Measurements from ENCODE around the gene ACO2. TPM values are rescaled to one million over a fixed set of nuclear protein-coding genes. Genes with fewer than 3 reads are reported as not detected.

The ACO2 gene
- total RNA-seq, 1 experiment from 2014 or later, result 90.5 TPM

- no TSS peak for BruUV-seq (replicated peaks)
- ChIA-PET POLR2A (no interaction called here), CTCF (no interaction called here)
- no peaks in the 10 kb centered on the region for H3K27me3 Mint-ChIP-seq (ENCODE audit: insufficient read depth, unreplicated experiment)
- Histone ChIP-seq H3K9me3 (no peaks in the 10 kb centered on the region), H3K4me3 (ENCODE audit: low read depth, low read length) (no peak overlapping the region), H3K4me1 (peaks cover 19% of the 10 kb centered on the region), H3K27me3 (replicated peaks; ENCODE audit: control insufficient read depth, insufficient read depth, low read length) (no peaks in the 10 kb centered on the region), H3K36me3 (ENCODE audit: control insufficient read depth, insufficient read depth, low read length) (no peaks in the 10 kb centered on the region)
- peaks cover 6% of the 10 kb centered on the region for H3K36me3 Mint-ChIP-seq (ENCODE audit: insufficient read depth, unreplicated experiment)
- H3K4me1 Mint-ChIP-seq (ENCODE audit: low read depth, unreplicated experiment), result peaks cover 21% of the 10 kb centered on the region
- H3K27ac Mint-ChIP-seq (ENCODE audit: unreplicated experiment), result peak overlapping the region; percentile 30
- TF ChIP-seq CTCF (IDR thresholded peaks at IDR 0.05; ENCODE audit: insufficient read depth in 1 of 2, low read depth in 1 of 2, low read length in 1 of 2, severe bottlenecking in 1 of 2, unreplicated experiment in 1 of 2), result no peak
- no peak overlapping the region for H3K4me3 Mint-ChIP-seq (ENCODE audit: unreplicated experiment)
- DNase-seq, result no peak
- H3K9me3 Mint-ChIP-seq (ENCODE audit: unreplicated experiment), result no peaks in the 10 kb centered on the region
- intact Hi-C loops (cut with micrococcal nuclease; ENCODE audit: unreplicated experiment), result no loop called here
These were observed 79.9 kb downstream of the ACO2 start for GRCh38 chr22:41548830-41549211.

GRCh38 chr22:41550952-41551491 lies 82.1 kb downstream of the ACO2 start:
- Mint-ChIP-seq H3K27me3 (ENCODE audit: insufficient read depth, unreplicated experiment) (no peaks in the 10 kb centered on the region), H3K36me3 (ENCODE audit: insufficient read depth, unreplicated experiment) (no peaks in the 10 kb centered on the region), H3K4me3 (ENCODE audit: unreplicated experiment) (no peak overlapping the region), H3K9me3 (ENCODE audit: unreplicated experiment) (no peaks in the 10 kb centered on the region), H3K27ac (ENCODE audit: unreplicated experiment) (no peak overlapping the region), H3K4me1 (ENCODE audit: low read depth, unreplicated experiment) (peaks cover 15% of the 10 kb centered on the region)
- ChIA-PET CTCF (interaction anchor here (0.6 kb wide), 2 partner anchors 27 to 307 kb away, joined by 3 read pairs; no protein-coding TSS in a partner anchor), POLR2A (interaction anchor here (0.6 to 1.4 kb wide), 2 partner anchors 39 to 104 kb away, joined by 3 to 11 read pairs; partner anchors contain the start of gene PMM1)
- TF ChIP-seq CTCF (IDR thresholded peaks at IDR 0.05; ENCODE audit: insufficient read depth in 1 of 2, low read depth in 1 of 2, low read length in 1 of 2, severe bottlenecking in 1 of 2, unreplicated experiment in 1 of 2), result no peak
- DNase-seq, result no peak
- no peak overlapping the region for H3K4me3 ChIP-seq (ENCODE audit: low read depth, low read length)
- H3K36me3 ChIP-seq (ENCODE audit: control insufficient read depth, insufficient read depth, low read length), result no peaks in the 10 kb centered on the region
- no TSS peak for BruUV-seq (replicated peaks)
- H3K4me1 ChIP-seq, result peaks cover 15% of the 10 kb centered on the region
- no peaks in the 10 kb centered on the region for H3K9me3 ChIP-seq
- intact Hi-C loops (cut with micrococcal nuclease; ENCODE audit: unreplicated experiment), result no loop called here
- H3K27me3 ChIP-seq (replicated peaks; ENCODE audit: control insufficient read depth, insufficient read depth, low read length), result no peaks in the 10 kb centered on the region

- Histone ChIP-seq H3K36me3 (ENCODE audit: control insufficient read depth, insufficient read depth, low read length) (no peaks in the 10 kb centered on the region), H3K27me3 (replicated peaks; ENCODE audit: control insufficient read depth, insufficient read depth, low read length) (no peaks in the 10 kb centered on the region), H3K4me3 (ENCODE audit: low read depth, low read length) (no peak overlapping the region), H3K4me1 (peaks cover 15% of the 10 kb centered on the region), H3K9me3 (no peaks in the 10 kb centered on the region)
- intact Hi-C loops (cut with micrococcal nuclease; ENCODE audit: unreplicated experiment), result no loop called here
- ChIA-PET POLR2A (interaction anchor here (0.6 to 1.4 kb wide), 2 partner anchors 38 to 71 kb away, joined by 3 to 8 read pairs; partner anchors contain the start of gene PMM1), CTCF (interaction anchor here (0.8 kb wide), 1 partner anchor 146 kb away, joined by 8 read pairs; no protein-coding TSS in a partner anchor)
- H3K27me3 Mint-ChIP-seq (ENCODE audit: insufficient read depth, unreplicated experiment), result no peaks in the 10 kb centered on the region
- no peaks in the 10 kb centered on the region for H3K36me3 Mint-ChIP-seq (ENCODE audit: insufficient read depth, unreplicated experiment)
- H3K9me3 Mint-ChIP-seq (ENCODE audit: unreplicated experiment), result no peaks in the 10 kb centered on the region
- DNase-seq, result no peak
- H3K4me1 Mint-ChIP-seq (ENCODE audit: low read depth, unreplicated experiment), result peaks cover 15% of the 10 kb centered on the region
- no peak overlapping the region for H3K4me3 Mint-ChIP-seq (ENCODE audit: unreplicated experiment)
- BruUV-seq (replicated peaks), result no TSS peak
- TF ChIP-seq CTCF (IDR thresholded peaks at IDR 0.05; ENCODE audit: insufficient read depth in 1 of 2, low read depth in 1 of 2, low read length in 1 of 2, severe bottlenecking in 1 of 2, unreplicated experiment in 1 of 2), result no peak
- no peak overlapping the region for H3K27ac Mint-ChIP-seq (ENCODE audit: unreplicated experiment)
These were observed 83.1 kb downstream of the ACO2 start for GRCh38 chr22:41551877-41552582.
